GM23248 (cell line): ENCODE data around the gene TDRD7.
A peak's percentile ranks its signal among the peaks of the same experiment; 100 is the strongest.

Source experiments
- EZH2 ChIP-seq: fragments of 200-600 bp; sonication (generic); IDR thresholded peaks from 2 replicates; pipeline ENCODE4 v1.6.1; 2018; ENCODE audit warnings: antibody characterized with exemption, mild to moderate bottlenecking; ENCODE audit not compliant: insufficient read depth, poor library complexity, severe bottlenecking
- EZH2phosphoT487 ChIP-seq: fragments of 200-600 bp; sonication (generic); IDR thresholded peaks from 2 replicates; pipeline ENCODE4 v1.6.1; 2018; ENCODE audit warnings: antibody characterized with exemption, moderate library complexity, mild to moderate bottlenecking, low read depth; ENCODE audit not compliant: insufficient read depth

- TF ChIP-seq EZH2 (peak; percentile 27), EZH2phosphoT487 (0 out of 2 replicates have a peak, but pooled peaks have one; percentile 8)
These were observed 90.5 kb downstream of the TDRD7 start for GRCh38 chr9:97502222-97502983.
